HepG2 (cell line): ENCODE results near the gene PGAP3. TPM values are rescaled to one million over a fixed set of nuclear protein-coding genes. Genes with fewer than 3 reads are reported as not detected.

Source experiments
- CENPT ChIP-seq: sonication (generic); formaldehyde crosslinking; IDR thresholded peaks from 2 replicates; pipeline ENCODE4 v1.8.0; 2022; ENCODE audit warnings: low read depth, mild to moderate bottlenecking, moderate library complexity, missing genetic modification reagents
- DRAP1 ChIP-seq: IDR thresholded peaks from 2 replicates; pipeline ENCODE4 v1.6.1; 2016; ENCODE audit warnings: missing genetic modification reagents, missing compliant biosample characterization
- EEA1 ChIP-seq: sonication (generic); formaldehyde crosslinking; IDR thresholded peaks from 2 replicates; pipeline ENCODE4 v1.5.1; 2020; ENCODE audit warnings: mild to moderate bottlenecking, missing genetic modification reagents, borderline replicate concordance
- FOSL2 ChIP-seq: sonication (generic); formaldehyde crosslinking; IDR thresholded peaks from 2 replicates; pipeline ENCODE4 v1.4.0; 2020; ENCODE audit warnings: missing genetic modification reagents
- IRF2 ChIP-seq: IDR thresholded peaks from 2 replicates; pipeline ENCODE4 v1.6.1; 2018; ENCODE audit warnings: missing genetic modification reagents, missing compliant biosample characterization
- MYC ChIP-seq: sonication (generic); formaldehyde crosslinking; IDR thresholded peaks from 2 replicates; pipeline ENCODE4 v1.9.0; 2021; ENCODE audit warnings: missing genetic modification reagents, borderline replicate concordance
- NFATC3 ChIP-seq: sonication (generic); formaldehyde crosslinking; IDR thresholded peaks from 2 replicates; pipeline ENCODE4 v1.5.1; 2020; ENCODE audit warnings: mild to moderate bottlenecking, missing genetic modification reagents
- RARA ChIP-seq: IDR thresholded peaks from 2 replicates; pipeline ENCODE4 v1.6.1; 2016; ENCODE audit warnings: missing genetic modification reagents, missing compliant biosample characterization
- SMYD3 ChIP-seq: sonication (generic); formaldehyde crosslinking; IDR thresholded peaks from 2 replicates; pipeline ENCODE4 v1.8.1; 2023; ENCODE audit warnings: mild to moderate bottlenecking, missing genetic modification reagents
- SUZ12 ChIP-seq: fragments of 150-350 bp; IDR thresholded peaks from 2 replicates; pipeline ENCODE4 v1.6.1; 2014; ENCODE audit warnings: low read depth, low read length
- TBP ChIP-seq: sonication (generic); formaldehyde crosslinking; IDR thresholded peaks from 2 replicates; pipeline ENCODE4 v1.5.0; 2020; ENCODE audit warnings: missing genetic modification reagents
- ZNF318 ChIP-seq: sonication (generic); formaldehyde crosslinking; IDR thresholded peaks from 2 replicates; pipeline ENCODE4 v1.4.0; 2020; ENCODE audit warnings: mild to moderate bottlenecking, missing genetic modification reagents
- ZNF543 ChIP-seq: sonication (generic); formaldehyde crosslinking; IDR thresholded peaks from 2 replicates; pipeline ENCODE4 v1.4.0; 2020; ENCODE audit warnings: mild to moderate bottlenecking, missing genetic modification reagents
- ZNF580 ChIP-seq: IDR thresholded peaks from 2 replicates; pipeline ENCODE4 v1.6.1; 2016; ENCODE audit warnings: low read depth, borderline replicate concordance
- ZNF652 ChIP-seq: IDR thresholded peaks from 2 replicates; pipeline ENCODE4 v1.6.1; 2016; ENCODE audit warnings: low read depth, borderline replicate concordance
- polyA plus RNA-seq, 8 experiments: library from polyadenylated mRNA; depleted of rRNA in 3 of 8; stranded (reverse) in 7 of 8; unstranded in 1 of 8; fragments of >200 nt; fragmentation: Illumina TruSeq in 4 of 8; extraction: Trizol in 4 of 8; gene quantifications; 2 replicates each; pipeline versions ENCODE4 v1.2.1 to v1.2.3, GENCODE V29; 2011 to 2016; ENCODE audit warnings: low read depth in 4 of 8, missing spikeins in 1 of 8, mixed read lengths in 1 of 8; ENCODE audit not compliant: insufficient read depth in 1 of 8
- total RNA-seq, 5 experiments: library from RNA; depleted of rRNA; stranded (reverse); fragments of >200 nt; fragmentation: Illumina TruSeq; extraction: Trizol; gene quantifications; 2 replicates each; pipeline ENCODE4 v1.2.3, GENCODE V29; 2016; ENCODE audit warnings: low read depth in 1 of 5
- TF ChIP-seq, protein P1 (sequence below): sonication (generic); formaldehyde crosslinking; IDR thresholded peaks from 2 replicates; pipeline ENCODE4 v1.4.0; 2020; ENCODE audit warnings: missing genetic modification reagents, borderline replicate concordance
- TF ChIP-seq, protein P2 (sequence below): sonication (generic); formaldehyde crosslinking; IDR thresholded peaks from 2 replicates; pipeline ENCODE4 v1.4.0; 2020; ENCODE audit warnings: mild to moderate bottlenecking, missing genetic modification reagents

Gene PGAP3
- total and polyA plus RNA-seq, 2 of the 13 experiments (the other 11 are each of a cell fraction or from before 2014, with no cell fraction given): 11.9 to 14.6 TPM

DNA sequence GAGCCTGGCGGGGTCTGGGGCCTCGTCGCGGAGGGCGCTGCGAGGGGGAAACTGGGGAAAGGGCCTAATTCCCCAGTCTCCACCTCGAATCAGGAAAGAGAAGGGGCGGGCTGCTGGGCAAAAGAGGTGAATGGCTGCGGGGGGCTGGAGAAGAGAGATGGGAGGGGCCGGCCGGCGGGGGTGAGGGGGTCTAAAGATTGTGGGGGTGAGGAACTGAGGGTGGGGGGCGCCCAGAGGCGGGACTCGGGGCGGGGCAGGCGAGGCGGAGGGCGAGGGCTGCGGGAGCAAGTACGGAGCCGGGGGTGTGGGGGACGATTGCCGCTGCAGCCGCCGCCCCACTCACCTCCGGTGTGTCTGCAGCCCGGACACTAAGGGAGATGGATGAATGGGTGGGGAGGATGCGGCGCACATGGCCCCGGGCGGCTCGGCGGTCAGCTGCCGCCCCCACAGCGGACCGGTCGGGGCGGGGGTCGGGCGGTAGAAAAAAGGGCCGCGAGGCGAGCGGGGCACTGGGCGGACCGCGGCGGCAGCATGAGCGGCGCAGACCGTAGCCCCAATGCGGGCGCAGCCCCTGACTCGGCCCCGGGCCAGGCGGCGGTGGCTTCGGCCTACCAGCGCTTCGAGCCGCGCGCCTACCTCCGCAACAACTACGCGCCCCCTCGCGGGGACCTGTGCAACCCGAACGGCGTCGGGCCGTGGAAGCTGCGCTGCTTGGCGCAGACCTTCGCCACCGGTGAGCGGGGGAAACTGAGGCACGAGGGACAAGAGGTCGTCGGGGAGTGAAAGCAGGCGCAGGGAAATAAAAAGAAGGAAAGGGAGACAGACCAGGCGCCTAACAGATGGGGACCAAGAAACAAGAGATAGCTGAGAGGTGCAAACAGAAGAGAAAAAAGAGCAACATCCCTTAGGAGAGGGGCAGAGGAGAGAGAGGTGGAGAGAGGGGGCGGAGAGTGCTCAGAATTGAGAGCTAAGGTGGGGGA lies 19.6 kb downstream of the PGAP3 start, which contains the start of gene PNMT (continued):
- TF ChIP-seq ZNF318 (CRISPR knock-in tag) (0 out of 2 replicates have a peak, but pooled peaks have one; percentile 85), DRAP1 (peak; percentile 58), MYC (CRISPR knock-in tag) (peak; percentile 88), EEA1 (CRISPR knock-in tag) (no peak; the same call in 1 of the 2 replicates), CENPT (CRISPR knock-in tag) (no peak), SMYD3 (no peak), TBP (CRISPR knock-in tag) (no peak), SUZ12 (no peak), RARA (CRISPR knock-in tag) (peak; percentile 52), NFATC3 (CRISPR knock-in tag) (0 out of 2 replicates have a peak, but pooled peaks have one; percentile 69), ZNF652 (CRISPR knock-in tag) (no peak), FOSL2 (CRISPR knock-in tag) (peak; percentile 39), ZNF543 (0 out of 2 replicates have a peak, but pooled peaks have one; percentile 64), IRF2 (CRISPR knock-in tag) (peak; percentile 72), ZNF580 (CRISPR knock-in tag) (peak; percentile 82; the same call in 1 of the 2 replicates)
- TF ChIP-seq, protein P1, sequence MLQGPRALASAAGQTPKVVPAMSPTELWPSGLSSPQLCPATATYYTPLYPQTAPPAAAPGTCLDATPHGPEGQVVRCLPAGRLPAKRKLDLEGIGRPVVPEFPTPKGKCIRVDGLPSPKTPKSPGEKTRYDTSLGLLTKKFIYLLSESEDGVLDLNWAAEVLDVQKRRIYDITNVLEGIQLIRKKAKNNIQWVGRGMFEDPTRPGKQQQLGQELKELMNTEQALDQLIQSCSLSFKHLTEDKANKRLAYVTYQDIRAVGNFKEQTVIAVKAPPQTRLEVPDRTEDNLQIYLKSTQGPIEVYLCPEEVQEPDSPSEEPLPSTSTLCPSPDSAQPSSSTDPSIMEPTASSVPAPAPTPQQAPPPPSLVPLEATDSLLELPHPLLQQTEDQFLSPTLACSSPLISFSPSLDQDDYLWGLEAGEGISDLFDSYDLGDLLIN (CRISPR knock-in tag): no peak
- TF ChIP-seq, protein P2, sequence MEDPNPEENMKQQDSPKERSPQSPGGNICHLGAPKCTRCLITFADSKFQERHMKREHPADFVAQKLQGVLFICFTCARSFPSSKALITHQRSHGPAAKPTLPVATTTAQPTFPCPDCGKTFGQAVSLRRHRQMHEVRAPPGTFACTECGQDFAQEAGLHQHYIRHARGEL (CRISPR knock-in tag): no peak
